Tibial nerve (tissue), 3 donors: ENCODE results near the gene PHKB.

ENCODE experiments used
- CTCF ChIP-seq, 5 experiments: fragments of 200-600 bp in 3 of 5; fragments of 450-650 bp in 2 of 5; sonication (generic) in 3 of 5; IDR thresholded peaks; one replicate each; pipeline ENCODE4 v1.5.1; 2016 to 2019; ENCODE audit warnings: antibody characterized with exemption in 5 of 5, mild to moderate bottlenecking in 3 of 5, moderate library complexity in 2 of 5
- POLR2A ChIP-seq, 2 donors: fragments of 450-650 bp; IDR thresholded peaks; one replicate each; pipeline ENCODE4 v1.6.1; 2017; ENCODE audit warnings: antibody characterized with exemption in 2 of 2, mild to moderate bottlenecking in 2 of 2, moderate library complexity in 2 of 2

- TF ChIP-seq CTCF (IDR thresholded peaks at IDR 0.05) (no peak), POLR2A (IDR thresholded peaks at IDR 0.05) (no peak)
Measured at GRCh38 chr16:47523342-47524006, 62.3 kb downstream of the PHKB start.
